Osteoblast (primary cell): ENCODE data around the gene MEN1. TPM values are rescaled to one million over a fixed set of nuclear protein-coding genes. Genes with fewer than 3 reads are reported as not detected.

ENCODE experiments used
- DNase-seq: peaks from one replicate; pipeline ENCODE4 v3.0.0; 2011; ENCODE audit warnings: low spot score, mixed read lengths; ENCODE audit not compliant: insufficient read length; ENCODE audit errors: missing footprints
- H2AFZ ChIP-seq: 2 replicates; pipeline ENCODE4 v1.6.0; 2011; ENCODE audit warnings: mild to moderate bottlenecking, low read length
- H3K27ac ChIP-seq: 2 replicates; pipeline ENCODE4 v1.5.1; 2011; ENCODE audit warnings: mild to moderate bottlenecking, low read depth, low read length, moderate library complexity
- H3K27me3 ChIP-seq: 2 replicates; pipeline ENCODE4 v1.6.0; 2012; ENCODE audit warnings: mild to moderate bottlenecking, control low read depth, inconsistent platforms, low read length, moderate library complexity; ENCODE audit not compliant: insufficient read depth
- H3K36me3 ChIP-seq: 2 replicates; pipeline ENCODE4 v1.5.1; 2011; ENCODE audit warnings: mild to moderate bottlenecking, low read length, control low read depth, moderate library complexity; ENCODE audit not compliant: insufficient read depth
- H3K4me1 ChIP-seq: 2 replicates; pipeline ENCODE4 v1.5.1; 2011; ENCODE audit warnings: mild to moderate bottlenecking, low read length, control low read depth, moderate library complexity; ENCODE audit not compliant: insufficient read depth
- H3K4me2 ChIP-seq: 2 replicates; pipeline ENCODE4 v1.6.0; 2011; ENCODE audit warnings: mild to moderate bottlenecking, low read length; ENCODE audit not compliant: insufficient read depth
- H3K4me3 ChIP-seq: fragments of 200-600 bp; sonication (generic); 3 replicates; pipeline ENCODE4 v1.5.1; 2012; ENCODE audit warnings: mild to moderate bottlenecking, low read length, inconsistent platforms; ENCODE audit not compliant: insufficient read depth
- H3K79me2 ChIP-seq: 2 replicates; pipeline ENCODE4 v1.6.0; 2012; ENCODE audit warnings: mild to moderate bottlenecking, low read length, control low read depth, inconsistent platforms; ENCODE audit not compliant: insufficient read depth
- H3K9me3 ChIP-seq: 2 replicates; pipeline ENCODE4 v1.5.1; 2011; ENCODE audit warnings: low read depth, low read length, control low read depth
- H4K20me1 ChIP-seq: 2 replicates; pipeline ENCODE4 v1.6.0; 2012; ENCODE audit warnings: mild to moderate bottlenecking, low read length, control low read depth; ENCODE audit not compliant: insufficient read depth
- total RNA-seq: library from RNA; depleted of rRNA; stranded (reverse); fragments of >200 nt; gene quantifications from 2 replicates; pipeline ENCODE4 v1.2.3, GENCODE V29; 2012
- TF ChIP-seq, protein P1 (sequence below): IDR thresholded peaks from 2 replicates; pipeline ENCODE4 v1.5.1; 2011; ENCODE audit warnings: mild to moderate bottlenecking, low read depth, low read length, moderate library complexity; ENCODE audit errors: extremely low read depth

Gene MEN1
- total RNA-seq, 1 donor = 12.3 TPM

DNA sequence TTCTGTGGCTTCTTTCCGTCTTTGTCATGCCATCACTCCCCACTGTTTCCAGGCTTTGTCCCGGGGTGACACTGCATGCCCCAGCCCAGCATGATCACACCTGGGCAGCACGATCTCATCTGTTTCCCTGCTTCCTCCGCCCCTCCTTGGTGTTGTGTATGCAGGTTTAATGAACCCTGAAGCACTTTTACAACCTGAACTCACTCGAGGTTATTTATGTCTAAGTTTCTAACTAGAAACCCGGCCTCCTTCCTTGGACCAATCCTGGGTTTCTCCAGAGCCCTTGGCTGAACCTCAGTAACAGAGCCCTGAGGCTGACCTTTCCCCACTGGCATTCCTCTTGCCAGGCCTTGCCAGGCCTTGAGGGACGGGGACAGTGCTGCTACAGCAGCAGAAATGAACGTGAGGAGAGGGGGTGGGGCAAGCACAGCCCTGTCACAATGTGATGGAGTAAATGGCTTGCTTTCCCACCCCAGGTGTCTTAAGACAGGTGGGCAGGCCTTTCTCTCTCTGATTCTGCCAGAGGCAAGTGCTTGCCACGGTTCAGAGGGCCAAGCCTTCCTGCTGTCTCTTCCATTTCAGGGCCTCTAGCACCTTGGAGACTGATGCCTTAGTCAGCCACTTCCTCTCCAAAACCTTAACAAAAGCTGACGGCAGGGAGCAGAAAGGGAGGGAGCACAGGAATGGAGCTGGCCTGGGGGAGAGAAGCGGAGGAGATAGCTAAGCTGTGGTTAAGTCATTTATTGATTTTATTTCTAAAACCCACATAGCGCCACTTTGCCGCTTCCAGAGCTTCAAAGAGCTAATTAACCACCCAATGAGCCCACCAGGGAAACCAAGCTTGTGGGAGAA, 47.5 kb downstream of the MEN1 start:
- Histone ChIP-seq H3K79me2 (peaks cover 19% of the 10 kb centered on the region), H3K4me2 (no peak overlapping the region), H4K20me1 (peaks cover 42% of the 10 kb centered on the region), H3K27ac (peak overlapping the region; percentile 12), H3K4me3 (no peak overlapping the region), H3K4me1 (peaks cover 23% of the 10 kb centered on the region), H2AFZ (no peak overlapping the region), H3K36me3 (peaks cover 46% of the 10 kb centered on the region), H3K27me3 (no peaks in the 10 kb centered on the region), H3K9me3 (no peaks in the 10 kb centered on the region)
- TF ChIP-seq, protein P1, sequence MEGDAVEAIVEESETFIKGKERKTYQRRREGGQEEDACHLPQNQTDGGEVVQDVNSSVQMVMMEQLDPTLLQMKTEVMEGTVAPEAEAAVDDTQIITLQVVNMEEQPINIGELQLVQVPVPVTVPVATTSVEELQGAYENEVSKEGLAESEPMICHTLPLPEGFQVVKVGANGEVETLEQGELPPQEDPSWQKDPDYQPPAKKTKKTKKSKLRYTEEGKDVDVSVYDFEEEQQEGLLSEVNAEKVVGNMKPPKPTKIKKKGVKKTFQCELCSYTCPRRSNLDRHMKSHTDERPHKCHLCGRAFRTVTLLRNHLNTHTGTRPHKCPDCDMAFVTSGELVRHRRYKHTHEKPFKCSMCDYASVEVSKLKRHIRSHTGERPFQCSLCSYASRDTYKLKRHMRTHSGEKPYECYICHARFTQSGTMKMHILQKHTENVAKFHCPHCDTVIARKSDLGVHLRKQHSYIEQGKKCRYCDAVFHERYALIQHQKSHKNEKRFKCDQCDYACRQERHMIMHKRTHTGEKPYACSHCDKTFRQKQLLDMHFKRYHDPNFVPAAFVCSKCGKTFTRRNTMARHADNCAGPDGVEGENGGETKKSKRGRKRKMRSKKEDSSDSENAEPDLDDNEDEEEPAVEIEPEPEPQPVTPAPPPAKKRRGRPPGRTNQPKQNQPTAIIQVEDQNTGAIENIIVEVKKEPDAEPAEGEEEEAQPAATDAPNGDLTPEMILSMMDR = no peak
- DNase-seq = peak; percentile 91

DNA sequence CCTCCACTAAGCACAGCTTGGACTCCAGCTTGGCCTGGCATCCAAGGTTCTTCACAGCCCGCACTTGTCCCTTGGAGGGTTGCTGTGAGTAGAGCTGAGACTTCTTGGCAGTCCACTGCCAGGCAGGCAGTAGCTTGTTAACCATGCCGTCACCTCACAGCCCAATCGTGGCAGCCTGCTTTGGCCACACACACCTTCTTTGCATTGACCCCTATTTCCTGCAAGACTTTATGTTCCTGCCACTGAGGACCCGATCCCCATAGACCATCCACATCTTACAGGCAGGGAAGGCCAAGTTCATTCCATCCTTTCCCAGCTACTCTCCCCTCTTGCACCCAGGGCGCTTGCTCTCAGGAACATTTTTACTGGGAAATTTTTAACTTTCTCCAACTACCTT, 48.1 kb downstream of the MEN1 start:
- H3K4me2 ChIP-seq = no peak overlapping the region
- peaks cover 39% of the 10 kb centered on the region for H3K36me3 ChIP-seq
- H3K27ac ChIP-seq = no peak overlapping the region
- peak; percentile 63 for DNase-seq
- H3K9me3 ChIP-seq = no peaks in the 10 kb centered on the region
- no peak overlapping the region for H2AFZ ChIP-seq
- H3K4me3 ChIP-seq = no peak overlapping the region
- H3K4me1 ChIP-seq = peaks cover 23% of the 10 kb centered on the region
- peaks cover 12% of the 10 kb centered on the region for H3K79me2 ChIP-seq
- TF ChIP-seq, protein P1 = no peak
- peaks cover 36% of the 10 kb centered on the region for H4K20me1 ChIP-seq
- H3K27me3 ChIP-seq = no peaks in the 10 kb centered on the region

DNA sequence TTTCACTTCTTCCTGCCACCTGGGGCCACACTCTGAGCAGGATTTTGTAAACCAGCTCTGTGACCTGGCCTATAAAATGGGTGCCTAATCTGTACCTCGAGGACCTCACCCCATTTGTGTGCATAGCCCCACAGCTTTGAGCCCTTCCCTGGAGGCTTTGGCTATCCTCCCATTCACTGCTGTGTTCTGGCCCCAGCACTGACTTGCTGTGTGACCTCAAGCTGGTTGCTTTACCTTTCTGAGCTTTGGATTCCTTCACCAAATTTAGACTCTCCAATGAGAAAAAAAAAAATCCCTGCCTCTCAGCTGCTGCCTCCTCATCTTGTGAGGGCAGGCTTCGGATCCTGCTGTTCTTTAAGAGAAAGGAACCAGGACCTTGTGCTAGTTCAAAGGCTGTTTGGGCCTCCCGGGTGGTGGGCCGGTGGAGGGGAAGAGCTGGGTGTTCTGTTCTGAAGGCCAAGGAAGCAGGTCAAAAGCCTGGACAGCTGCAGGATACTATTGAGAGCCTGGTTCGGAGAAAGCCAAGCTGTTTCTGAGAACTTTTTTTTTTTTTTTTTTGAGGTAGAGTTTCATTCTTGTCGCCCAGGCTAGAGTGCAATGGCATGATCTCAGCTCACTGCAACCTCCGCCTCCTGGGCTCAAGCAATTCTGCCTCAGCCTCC, 49.5 kb downstream of the MEN1 start:
- peaks cover 5% of the 10 kb centered on the region for H3K79me2 ChIP-seq
- peaks cover 29% of the 10 kb centered on the region for H4K20me1 ChIP-seq
- no peak overlapping the region for H3K27ac ChIP-seq
- no peak overlapping the region for H2AFZ ChIP-seq
- DNase-seq = peak; percentile 73
- H3K4me2 ChIP-seq = no peak overlapping the region
- TF ChIP-seq, protein P1 = no peak
- H3K27me3 ChIP-seq = no peaks in the 10 kb centered on the region
- H3K36me3 ChIP-seq = peaks cover 31% of the 10 kb centered on the region
- no peaks in the 10 kb centered on the region for H3K9me3 ChIP-seq
- peaks cover 23% of the 10 kb centered on the region for H3K4me1 ChIP-seq
- no peak overlapping the region for H3K4me3 ChIP-seq
